Kidney tubule cell (primary cell): Measurements from ENCODE around the gene ORC3.
"Not testable (repeated sequence)": the region's sequence is repeated elsewhere in the genome, so short reads cannot be mapped to it uniquely, and the experiment has no call there.

Experiments used
- DNase-seq: peaks from one replicate; pipeline ENCODE4 v3.0.0-alpha.2; 2018; ENCODE audit warnings: low spot score

ORC3 gene

GRCh38 chr6:87697581-87698546 lies 107.9 kb downstream of the ORC3 start:
- no peak for DNase-seq

- DNase-seq = peak; percentile 60
Observed at GRCh38 chr6:87698547-87699006, 108.6 kb downstream of the ORC3 start.

GRCh38 chr6:87699576-87699975 lies 109.6 kb downstream of the ORC3 start:
- no peak for DNase-seq

DNA sequence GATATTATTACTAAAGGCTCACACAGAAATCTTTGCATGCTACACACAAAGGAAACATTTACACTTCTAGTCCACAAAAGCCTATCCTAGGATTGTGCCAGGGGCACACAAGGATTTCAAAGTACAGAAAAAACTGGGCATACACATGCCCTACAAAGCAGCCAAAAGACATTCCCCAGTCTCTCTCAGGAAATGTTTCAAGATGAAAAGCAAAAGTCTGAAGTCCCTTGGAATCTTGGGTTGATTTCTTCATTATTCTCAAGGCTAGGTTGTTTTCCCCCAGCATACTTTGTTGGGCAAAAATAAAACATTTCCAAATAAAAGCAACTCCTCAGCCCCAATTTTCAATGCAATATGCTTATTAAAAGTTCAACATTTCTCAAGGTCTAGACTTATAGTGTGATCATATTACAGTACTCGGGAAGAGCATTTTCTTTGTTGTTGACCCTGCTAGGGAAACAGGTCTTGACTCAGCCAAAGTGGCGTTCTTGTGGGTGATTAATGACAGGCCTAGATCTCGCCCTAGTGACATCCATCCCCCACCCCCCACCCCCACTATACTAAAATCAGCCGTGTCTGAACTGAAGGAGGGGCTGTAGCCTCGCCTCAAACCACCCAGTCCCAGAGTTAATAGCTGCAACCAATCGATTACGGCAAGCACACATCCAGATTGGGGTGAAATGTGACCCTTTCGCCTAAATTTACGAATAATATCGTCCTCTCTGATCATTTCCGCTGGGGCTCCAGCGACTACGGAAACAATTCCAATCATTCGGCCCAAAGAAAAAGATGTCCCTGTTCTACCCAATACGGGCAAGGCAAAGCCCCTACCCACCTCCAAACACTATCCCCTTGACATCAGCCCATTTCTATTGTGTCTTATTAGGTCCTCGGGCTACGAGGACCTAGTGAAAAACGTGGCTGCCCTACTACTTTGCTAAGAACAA lies 110.7 kb downstream of the ORC3 start:
- DNase-seq = peak; percentile 89

GRCh38 chr6:87701344-87701675 lies 111.4 kb downstream of the ORC3 start:
- no peak for DNase-seq

DNA sequence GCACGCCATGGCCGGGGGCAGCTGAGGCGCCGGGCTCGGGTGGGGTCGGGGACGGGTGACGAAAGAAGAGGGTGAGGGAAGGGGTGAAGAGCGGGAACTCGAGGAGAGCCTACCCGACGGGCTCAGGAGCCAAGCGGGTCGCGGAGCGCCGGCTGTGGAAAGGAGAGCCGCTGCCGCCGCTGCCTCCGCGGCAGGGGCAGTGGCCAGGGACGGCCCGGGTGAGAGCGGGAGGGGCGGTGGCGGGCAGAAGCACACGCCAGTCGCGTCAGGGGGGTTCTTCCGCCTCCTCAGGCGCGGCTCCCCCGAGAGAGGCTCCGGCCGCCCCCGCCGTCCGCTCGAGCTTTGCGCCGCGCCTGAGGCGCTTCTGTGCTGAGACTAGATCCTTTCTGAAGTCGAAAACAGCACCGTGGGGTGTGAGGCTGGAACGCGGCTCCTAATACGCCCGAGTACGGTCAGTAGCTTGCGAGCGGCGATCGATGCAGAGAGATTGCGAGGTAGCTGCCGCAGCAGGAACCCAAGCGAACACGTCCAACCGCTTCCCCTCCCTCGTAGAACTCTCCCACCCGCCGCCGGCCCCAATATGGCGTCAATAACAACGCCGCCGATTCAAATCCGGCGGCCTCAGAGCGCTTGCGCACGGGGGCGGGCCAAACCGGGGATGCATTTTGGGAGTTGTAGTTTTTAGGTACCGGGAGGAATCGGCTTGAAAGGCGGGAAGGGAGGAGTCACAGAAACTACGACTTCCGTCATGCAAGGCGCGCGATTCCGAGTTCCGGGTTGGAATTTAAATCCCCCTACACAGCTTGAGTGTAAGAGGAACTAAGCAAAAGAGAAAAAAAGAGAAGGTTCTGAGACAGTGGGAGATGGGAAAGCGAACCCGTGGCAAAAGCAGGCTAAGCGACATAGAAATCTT lies 112.0 kb downstream of the ORC3 start, which contains the start of gene AKIRIN2:
Gene AKIRIN2 (minus strand): TSS at position 558 of the 913 bp plus-strand sequence. CDS start 549 bp downstream, at position 9.
- DNase-seq = peak; percentile 99

- DNase-seq = no peak
Observed at GRCh38 chr6:87702589-87702945, 112.6 kb downstream of the ORC3 start.

DNA sequence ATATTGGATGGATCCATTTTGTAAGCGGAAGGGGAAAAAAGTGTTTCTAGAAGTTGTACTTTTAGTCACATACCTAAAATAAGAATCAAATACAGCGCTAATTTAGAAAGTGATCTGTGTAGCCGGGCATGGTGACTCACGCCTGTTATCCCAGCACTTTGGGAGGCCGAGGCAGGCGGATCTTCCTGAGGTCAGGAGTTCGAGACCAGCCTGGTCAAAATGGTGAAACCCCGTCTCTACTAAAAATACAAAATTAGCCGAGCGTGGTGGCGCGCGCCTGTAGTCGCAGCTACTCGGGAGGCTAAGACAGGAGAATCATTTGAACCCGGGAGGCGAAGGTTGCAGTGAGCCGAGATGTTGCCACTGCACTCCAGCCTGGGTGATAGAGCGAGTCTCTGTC lies 113.1 kb downstream of the ORC3 start:
- DNase-seq = not testable (repeated sequence)

DNA sequence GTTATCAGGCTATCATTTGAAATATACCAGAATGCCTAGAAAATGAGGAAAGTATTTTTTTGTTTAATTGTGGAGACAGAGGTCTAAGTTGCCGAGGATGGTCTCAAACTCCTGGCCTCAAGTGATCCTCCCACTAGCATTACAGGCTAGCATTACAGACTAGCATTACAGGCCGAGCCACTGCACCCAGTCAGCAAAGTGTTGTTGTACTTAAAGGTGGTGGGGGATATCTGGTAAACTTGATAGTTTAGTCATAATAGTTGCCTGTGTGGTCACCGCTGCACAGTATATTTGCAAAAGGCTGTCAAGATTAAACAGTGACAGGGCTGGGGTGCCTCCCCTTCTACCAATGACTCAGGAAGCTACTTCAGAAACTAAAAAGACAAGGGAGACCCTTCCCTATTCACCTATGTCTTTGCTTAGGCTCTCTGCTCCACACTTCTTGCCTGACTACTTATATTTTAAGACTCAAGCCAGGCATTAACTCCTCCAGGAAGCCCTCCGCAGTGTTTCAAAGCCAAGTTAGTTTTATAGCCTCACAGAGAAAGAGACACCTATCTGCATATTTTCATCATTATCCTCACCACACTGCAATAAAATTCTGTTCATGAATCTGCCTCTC lies 115.2 kb downstream of the ORC3 start:
- peak; percentile 74 for DNase-seq

- peak; percentile 29 for DNase-seq
Observed at GRCh38 chr6:87706187-87706966, 116.4 kb downstream of the ORC3 start.

- DNase-seq = not testable (repeated sequence)
Observed at GRCh38 chr6:87708581-87709427, 118.9 kb downstream of the ORC3 start.

DNA sequence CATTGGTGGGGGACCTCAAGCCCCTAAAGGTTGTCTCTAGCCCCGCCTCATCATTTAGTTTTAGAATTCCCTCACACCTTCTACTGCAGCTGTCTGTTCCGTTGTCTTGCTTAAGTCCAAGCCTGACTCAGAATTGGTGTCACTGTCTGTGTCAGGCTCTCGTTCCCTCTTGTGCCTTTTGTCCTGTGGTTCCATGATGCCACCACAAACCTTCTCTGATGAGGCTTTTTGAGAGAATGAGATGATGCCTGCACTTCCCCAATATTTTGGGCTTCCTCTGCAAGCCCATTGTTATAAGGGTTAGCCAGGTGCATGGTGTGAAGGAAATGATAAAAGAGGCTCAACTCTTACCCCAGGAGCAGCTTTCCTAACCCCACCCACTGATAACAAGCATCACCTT lies 120.2 kb downstream of the ORC3 start:
- DNase-seq = no peak

DNA sequence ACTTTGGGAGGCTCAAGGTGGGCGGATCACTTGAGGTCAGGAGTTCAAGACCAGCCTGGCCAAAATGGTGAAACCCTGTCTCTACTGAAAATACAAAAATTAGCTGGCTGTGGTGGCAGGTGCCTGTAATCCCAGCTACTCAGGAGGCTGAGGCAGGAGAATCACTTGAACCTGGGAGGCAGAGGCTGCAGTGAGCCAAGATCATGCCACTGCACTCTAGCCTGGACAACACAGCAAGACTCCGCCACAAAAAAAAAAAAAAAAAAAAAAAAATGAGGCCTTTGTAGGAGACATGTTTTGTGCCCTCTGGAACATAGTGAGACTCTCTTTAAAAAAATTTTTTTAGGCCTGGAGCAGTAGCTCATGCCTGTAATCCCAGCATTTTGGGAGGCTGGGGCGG lies 122.8 kb downstream of the ORC3 start:
- not testable (repeated sequence) for DNase-seq

- DNase-seq = peak; percentile 77
Observed at GRCh38 chr6:87714093-87714842, 124.3 kb downstream of the ORC3 start.
